ENCODE results near the gene MYCBP2.
A peak's percentile ranks its signal among the peaks of the same experiment; 100 is the strongest.

Gene MYCBP2

DNA sequence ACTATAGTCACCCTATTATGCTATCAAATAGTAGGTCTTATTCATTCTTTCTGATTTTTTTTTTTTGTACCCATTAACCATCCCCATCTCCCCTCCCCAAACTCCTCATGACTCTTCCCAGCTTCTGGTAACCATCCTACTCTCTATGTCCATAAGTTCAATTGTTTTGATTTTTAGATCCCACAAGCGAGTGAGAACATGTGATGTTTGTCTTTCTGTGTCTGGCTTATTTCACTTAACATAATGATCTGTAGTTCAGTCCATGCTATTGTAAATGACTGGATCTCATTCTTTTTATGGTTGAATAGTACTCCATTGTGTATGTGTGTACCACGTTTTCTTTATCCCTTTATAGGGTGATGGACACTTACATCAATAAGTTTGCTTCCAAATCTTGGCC lies 4.5 kb upstream of the MYCBP2 start:
- POLR2A ChIA-PET: no interaction called here
- H3K4me3 ChIP-seq (ENCODE audit: low read depth, low read length): no peak overlapping the region
- no peak for DNase-seq (ENCODE audit: low read depth, low spot score)
- CTCF ChIA-PET: no interaction called here
- TF ChIP-seq, protein P1, sequence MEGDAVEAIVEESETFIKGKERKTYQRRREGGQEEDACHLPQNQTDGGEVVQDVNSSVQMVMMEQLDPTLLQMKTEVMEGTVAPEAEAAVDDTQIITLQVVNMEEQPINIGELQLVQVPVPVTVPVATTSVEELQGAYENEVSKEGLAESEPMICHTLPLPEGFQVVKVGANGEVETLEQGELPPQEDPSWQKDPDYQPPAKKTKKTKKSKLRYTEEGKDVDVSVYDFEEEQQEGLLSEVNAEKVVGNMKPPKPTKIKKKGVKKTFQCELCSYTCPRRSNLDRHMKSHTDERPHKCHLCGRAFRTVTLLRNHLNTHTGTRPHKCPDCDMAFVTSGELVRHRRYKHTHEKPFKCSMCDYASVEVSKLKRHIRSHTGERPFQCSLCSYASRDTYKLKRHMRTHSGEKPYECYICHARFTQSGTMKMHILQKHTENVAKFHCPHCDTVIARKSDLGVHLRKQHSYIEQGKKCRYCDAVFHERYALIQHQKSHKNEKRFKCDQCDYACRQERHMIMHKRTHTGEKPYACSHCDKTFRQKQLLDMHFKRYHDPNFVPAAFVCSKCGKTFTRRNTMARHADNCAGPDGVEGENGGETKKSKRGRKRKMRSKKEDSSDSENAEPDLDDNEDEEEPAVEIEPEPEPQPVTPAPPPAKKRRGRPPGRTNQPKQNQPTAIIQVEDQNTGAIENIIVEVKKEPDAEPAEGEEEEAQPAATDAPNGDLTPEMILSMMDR (IDR thresholded peaks at IDR 0.05; ENCODE audit: insufficient read depth, low read length, missing control alignments): no peak

DNA sequence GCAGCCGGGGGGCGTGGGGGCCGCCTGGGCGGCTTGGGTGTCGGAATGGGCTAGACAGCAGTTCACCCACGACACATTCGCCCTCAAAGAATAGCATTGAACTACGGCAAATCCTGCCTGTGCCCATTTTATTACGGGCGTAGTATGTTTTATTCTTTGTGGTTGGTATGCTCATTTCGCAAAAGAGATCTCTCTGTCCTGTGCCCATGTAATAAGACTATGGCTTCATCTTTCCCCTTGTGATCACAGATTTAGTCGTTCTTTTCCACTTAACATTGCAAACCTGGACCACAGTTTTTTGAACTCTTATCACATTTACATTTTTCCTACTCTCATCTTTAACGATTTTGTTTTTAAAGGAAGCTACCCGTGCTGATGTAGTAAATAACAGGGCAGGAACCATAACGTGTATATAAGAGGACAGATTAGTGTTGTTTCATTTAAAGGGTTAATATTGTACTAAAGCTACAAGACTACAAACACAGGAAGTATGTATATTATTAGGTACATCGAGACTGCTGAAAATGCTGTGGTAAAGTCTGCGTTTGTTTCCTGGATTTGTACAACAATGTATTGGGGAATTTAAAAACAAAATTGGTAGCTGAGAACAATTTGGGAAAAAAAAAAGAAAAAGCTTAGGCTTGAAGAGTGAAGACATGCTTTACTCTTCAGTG lies 3.2 kb upstream of the MYCBP2 start:
- TF ChIP-seq, protein P1 (IDR thresholded peaks at IDR 0.05; ENCODE audit: insufficient read depth, low read length, missing control alignments): no peak
- POLR2A ChIA-PET: no interaction called here
- CTCF ChIA-PET: interaction anchor here (0.9 to 5.7 kb wide), 3 partner anchors 9 to 149 kb away, joined by 3 to 33 read pairs (median 3); no protein-coding TSS in a partner anchor

DNA sequence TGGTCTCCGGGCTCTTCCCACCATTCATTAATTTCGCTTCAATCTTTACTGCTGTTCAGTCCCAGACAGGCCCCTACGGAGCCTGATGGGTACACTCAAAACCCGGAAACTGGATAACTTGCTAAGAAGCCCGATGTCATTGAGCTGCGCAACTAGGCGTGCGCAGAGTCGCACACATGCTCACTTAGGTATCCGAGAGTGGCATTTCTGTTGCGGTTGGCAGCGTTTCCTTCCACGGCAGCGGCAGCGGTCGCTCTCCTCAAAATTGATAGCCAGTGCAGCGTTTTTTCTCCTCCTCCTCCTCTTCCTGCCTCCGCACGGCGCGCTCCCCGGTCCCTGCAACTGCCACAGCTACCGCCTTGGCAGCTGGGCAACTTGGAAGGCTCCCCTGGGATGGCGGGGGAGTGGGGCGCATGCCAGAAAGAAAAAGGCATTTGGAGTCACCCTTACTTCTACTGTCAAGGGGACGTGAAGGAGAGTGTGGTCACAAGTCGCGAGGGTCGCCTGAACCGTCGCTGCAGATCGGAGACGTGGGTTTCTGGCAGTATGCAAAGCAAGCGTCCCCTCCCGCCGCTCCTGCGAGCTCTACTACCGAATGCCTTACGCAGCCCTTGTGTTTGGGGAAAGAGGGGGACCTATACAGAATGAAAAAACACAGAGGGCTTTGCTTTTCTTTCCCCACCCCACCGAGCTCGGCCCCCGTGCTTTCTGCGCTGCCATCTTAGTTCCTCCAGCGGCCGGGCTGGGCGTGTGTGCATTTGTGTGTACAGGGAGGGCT lies 2.4 kb upstream of the MYCBP2 start:
- ChIA-PET POLR2A (interaction anchor here (0.8 kb wide), 2 partner anchors 21 to 303 kb away, joined by 3 to 5 read pairs; partner anchors contain the start of gene FBXL3), CTCF (interaction anchor here (0.9 to 5.7 kb wide), 3 partner anchors 8 to 150 kb away, joined by 3 to 33 read pairs (median 3); no protein-coding TSS in a partner anchor)
- peak overlapping the region; percentile 81 for H3K4me3 ChIP-seq (ENCODE audit: low read depth, low read length)
- TF ChIP-seq, protein P1 (IDR thresholded peaks at IDR 0.05; ENCODE audit: insufficient read depth, low read length, missing control alignments): no peak
- DNase-seq (ENCODE audit: low read depth, low spot score): peak; percentile 82

More for the DNA sequence above, 3.2 kb upstream of the MYCBP2 start:
- peak overlapping the region; percentile 81 for H3K4me3 ChIP-seq (ENCODE audit: low read depth, low read length)
- no peak for DNase-seq (ENCODE audit: low read depth, low spot score)

DNA sequence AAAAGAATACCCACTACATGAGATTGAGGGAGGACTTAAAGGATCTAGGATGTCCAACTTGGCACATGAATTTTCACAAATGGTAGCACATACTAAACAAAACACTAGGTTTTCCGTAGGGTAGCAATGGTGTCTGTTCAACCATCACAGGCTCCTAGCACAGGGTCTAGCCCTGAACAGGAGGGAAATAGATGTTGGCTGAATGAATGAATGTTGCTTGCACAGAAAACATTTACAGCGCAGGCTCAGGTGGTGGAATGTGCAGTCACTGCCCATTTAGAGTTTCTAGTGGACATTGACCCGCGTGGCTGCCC lies 1.9 kb upstream of the MYCBP2 start:
- peak overlapping the region; percentile 81 for H3K4me3 ChIP-seq (ENCODE audit: low read depth, low read length)
- ChIA-PET CTCF (interaction anchor here (0.7 to 5.7 kb wide), 3 partner anchors 11 to 1459 kb away, joined by 3 to 33 read pairs (median 3); no protein-coding TSS in a partner anchor), POLR2A (interaction anchor here (0.8 kb wide), 2 partner anchors 21 to 302 kb away, joined by 3 to 5 read pairs; partner anchors contain the start of gene FBXL3)
- DNase-seq (ENCODE audit: low read depth, low spot score): no peak
- TF ChIP-seq, protein P1 (IDR thresholded peaks at IDR 0.05; ENCODE audit: insufficient read depth, low read length, missing control alignments): no peak

DNA sequence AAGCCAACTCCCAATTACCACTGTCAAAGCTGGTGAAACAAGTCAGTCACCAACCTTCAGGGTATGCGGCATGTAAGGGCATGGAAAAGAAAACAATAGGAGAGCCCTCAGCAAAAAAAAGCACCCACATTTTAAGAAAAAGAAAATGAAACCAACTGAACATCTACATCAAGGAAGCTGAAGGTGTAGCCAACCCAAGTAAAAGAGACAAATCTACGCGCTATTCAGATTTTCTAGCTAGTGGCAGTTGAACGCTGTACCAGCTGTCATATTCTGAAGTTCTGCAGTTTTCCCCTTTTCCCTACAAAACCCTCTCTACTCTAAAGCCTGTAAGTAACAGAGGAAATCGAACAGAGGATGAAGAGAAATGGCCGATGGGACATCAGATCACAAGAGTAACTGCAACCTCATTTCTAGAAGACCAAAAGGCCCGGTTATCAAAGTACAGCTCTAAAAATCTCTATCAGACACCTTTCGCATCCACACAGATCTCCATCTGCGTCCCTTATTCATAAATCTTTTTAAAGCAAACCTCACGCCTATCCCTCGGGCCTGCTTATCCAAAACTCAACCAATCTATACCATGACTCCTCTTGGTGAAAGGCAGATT lies 1.4 kb downstream of the MYCBP2 start:
- H3K4me3 ChIP-seq (ENCODE audit: low read depth, low read length): peak overlapping the region; percentile 90
- ChIA-PET CTCF (interaction anchor here (1.0 to 5.7 kb wide), 6 partner anchors 8 to 154 kb away, joined by 3 to 33 read pairs (median 4); no protein-coding TSS in a partner anchor), POLR2A (interaction anchor here (0.6 kb wide), 2 partner anchors 154 to 309 kb away, joined by 3 read pairs; no protein-coding TSS in a partner anchor)
- DNase-seq (ENCODE audit: low read depth, low spot score): no peak
- TF ChIP-seq, protein P1 (IDR thresholded peaks at IDR 0.05; ENCODE audit: insufficient read depth, low read length, missing control alignments): no peak

Data from AG04449 (cell line).